Cortex of kidney (tissue), 1 donor: ENCODE measurements around the gene SATB2.

ENCODE experiments used
- DNase-seq: peaks from one replicate; lab custom pipeline; 2025; lab: John Stamatoyannopoulos, UW

Gene SATB2

DNA sequence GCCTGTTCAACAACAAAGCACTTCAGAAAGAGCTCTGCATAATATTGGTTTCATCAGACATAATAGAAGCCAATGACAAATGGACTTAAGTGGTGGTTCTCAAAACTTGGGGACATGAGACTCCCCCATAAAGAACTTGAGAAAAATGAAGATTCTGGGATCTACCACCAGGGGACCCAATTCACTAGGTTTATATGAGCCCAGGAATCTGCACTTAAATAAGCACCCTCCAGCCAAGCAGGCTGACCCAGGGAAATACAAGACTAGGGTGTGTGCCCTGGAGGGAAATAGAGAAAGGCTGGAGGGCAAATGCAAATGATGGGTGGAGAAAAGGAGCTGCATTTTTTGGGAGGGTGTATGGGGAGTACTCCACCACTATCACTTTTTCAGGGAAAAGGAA is 52.5 kb downstream of the SATB2 start:
- no peak for DNase-seq

DNA sequence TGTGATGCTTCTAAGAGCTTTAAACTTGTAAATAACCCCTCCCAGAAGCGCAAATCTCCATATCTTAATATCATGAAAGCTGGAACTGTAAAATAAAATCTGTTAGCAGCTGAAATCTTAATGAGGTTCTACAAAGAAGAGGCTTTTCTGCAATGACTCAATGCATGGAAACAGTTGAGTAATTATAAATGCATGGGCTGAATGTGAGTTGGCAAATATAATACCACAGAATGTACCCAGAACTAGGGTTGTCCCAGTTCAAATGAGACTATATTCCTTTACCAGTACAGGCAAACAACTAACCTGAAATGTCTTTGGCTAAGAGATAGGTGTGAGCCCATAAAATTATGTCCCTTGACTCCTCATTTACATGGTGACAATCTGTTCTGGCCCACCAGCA is 52.9 kb downstream of the SATB2 start:
- no peak for DNase-seq

DNA sequence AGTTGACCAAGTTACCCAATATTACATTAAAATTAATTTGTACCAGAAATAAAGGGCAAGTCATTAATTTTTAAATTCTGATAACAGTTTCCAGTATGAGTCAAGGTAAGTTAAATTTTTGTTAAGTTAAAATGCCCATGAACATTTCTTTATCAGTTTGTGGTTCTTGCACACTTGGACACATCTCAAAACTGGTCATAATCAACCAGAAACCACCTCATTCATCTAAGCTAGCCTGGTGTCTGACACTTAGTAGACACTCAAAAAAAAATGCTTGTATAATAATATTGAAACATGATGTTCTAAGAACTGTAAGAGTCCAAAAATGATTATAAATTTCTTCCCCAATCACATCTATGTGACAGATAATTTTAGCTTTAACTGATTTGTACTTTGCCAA is 62.4 kb downstream of the SATB2 start:
- no peak for DNase-seq

DNA sequence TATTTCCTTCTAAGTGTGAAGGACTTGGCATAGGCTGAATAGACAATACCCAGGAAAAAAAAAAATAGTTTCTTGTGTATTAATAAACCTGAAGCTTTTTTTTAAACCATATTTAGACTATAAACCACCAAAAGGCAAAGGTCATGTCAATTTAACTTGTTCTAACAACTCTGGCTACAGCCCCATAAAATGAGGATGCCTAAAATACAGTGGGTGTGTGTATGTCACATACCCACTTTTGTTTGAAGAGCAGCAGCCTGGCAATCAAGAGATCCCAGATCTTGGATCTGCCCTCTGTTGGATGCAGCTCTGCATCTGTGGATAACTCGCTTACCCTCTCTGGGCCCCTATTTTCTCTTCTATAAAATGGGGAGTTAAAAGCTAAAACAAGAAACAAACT is 65.4 kb downstream of the SATB2 start:
- DNase-seq = no peak

DNA sequence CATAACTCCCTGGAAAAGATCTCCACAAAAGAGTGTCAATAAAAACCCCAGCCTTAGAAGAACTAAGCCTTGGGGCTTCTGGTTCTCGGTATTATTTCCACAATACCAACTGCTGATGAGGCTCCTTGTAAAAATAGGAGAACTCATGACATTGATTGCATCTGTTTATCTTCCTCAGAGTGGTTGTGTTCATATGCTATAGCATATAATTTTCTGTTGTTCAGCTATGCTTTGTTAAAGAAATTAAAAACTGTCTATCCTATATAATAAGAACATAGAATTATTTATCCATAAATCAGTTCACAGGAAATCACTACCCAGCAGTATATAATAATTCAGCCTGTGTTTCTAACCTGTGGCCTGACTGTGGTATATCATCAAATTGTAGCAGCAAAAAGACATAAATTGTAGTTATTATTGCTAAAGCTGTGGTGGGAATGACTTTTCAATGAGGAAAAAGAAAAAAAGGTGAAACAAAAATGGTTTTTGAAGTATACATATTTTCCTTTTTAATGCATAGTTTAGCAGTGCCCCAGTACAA is 68.9 kb downstream of the SATB2 start:
- DNase-seq = no peak

DNA sequence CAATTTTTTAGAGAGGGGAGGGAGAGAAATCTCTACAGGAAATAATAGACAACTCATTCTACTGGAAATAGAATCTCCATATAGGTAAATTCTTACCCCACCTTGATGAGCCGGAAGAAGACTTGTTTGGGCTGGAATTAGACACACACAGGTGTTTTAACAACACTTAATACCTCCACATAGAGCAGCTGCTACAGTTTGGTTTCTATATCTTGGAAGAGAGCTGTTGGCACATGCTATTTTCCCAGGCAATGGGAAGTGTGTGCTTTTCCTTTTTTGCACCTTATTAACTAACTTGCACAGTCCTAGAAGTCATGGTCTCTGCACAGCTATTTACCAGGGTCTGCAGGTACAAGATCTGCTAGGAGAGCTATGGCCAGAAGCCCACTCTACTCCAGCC is 73.7 kb downstream of the SATB2 start:
- DNase-seq = no peak

DNA sequence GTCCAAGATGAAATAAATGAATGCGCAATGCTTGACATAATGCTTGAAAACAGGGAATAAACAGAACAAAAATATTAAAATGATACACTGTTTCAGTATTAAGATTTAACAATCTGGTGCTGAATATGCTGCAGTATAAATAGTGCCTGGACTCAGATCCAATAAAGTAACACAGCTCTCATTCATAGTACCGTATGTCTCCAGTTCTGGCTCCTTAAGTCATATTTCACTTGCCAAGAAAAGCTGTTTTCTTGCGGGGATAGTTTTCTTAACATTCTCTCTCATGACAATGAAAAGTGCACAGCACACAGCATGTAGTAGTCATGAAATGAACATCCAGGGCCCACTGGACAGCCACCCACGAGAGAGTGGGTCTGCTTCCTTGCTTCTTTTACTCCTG is 74.7 kb downstream of the SATB2 start:
- DNase-seq = no peak

DNA sequence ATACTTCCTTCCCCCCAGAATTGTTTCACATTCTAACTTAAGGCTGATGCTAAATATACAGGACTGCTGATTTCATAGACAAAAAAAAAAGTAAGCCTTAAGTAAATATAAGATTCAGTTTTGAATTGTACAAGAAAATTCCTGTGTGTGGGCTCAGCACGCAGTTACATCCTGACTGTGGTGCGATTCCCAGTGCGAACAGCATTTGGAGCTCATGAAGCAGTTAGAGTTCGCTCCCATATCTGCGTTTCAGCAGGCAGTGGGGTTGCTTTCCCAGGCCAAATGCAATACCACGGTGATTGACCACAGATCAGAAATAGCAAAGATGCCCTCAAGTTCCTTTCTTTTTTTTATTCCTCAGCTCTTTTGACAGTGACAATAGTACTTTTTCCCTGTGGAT is 75.6 kb downstream of the SATB2 start:
- DNase-seq = no peak

DNA sequence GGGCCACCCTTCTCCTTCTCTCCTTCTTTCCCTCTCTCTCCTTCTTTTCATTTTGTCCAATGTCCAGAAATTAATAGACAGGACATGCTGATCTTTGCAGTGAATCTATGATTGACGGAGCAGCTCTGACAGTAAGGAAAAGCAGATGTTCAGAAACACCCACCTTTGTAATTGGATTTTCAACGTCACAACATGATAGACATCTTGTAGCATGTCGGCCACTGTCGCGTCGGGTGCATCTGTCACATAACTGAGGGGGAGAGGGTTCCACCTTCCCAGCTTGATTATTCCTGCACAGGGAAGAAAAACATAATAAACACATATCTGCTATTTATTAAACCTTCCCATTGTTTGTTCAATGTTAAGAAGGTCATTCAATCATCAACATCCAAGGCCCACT is 76.2 kb downstream of the SATB2 start:
- no peak for DNase-seq

DNA sequence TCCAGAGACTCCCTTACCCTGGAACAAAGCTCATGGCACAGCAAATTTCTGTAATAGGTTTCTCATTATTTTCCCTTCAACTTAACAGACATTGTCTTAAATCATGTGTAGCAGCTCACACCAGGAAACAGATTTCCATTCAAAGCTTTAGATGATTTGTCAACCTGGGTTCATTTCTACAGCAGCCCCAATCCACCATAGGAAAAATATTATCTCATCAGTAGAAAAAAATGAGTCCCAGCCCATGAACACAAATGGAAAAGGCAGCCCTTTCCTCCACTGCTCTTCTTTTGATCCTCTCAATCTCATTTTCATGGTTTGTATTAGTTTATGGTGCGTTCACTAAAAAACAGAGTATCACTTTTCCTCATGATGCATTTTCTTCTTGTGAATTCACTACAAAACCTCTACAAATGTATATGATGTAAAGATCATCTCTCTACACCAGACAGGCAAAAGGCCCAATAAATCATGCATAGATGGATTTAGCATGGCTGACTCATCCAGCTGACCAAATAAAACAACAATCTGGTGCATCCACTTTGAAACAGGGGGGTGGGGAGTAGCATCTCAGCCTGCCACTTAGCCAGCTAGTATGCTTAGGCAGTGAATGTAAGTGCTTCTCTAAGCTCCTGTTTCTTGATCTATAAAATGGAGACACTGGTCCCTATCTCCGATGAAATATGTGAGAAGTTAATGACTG is 78.6 kb downstream of the SATB2 start:
- DNase-seq = no peak

DNA sequence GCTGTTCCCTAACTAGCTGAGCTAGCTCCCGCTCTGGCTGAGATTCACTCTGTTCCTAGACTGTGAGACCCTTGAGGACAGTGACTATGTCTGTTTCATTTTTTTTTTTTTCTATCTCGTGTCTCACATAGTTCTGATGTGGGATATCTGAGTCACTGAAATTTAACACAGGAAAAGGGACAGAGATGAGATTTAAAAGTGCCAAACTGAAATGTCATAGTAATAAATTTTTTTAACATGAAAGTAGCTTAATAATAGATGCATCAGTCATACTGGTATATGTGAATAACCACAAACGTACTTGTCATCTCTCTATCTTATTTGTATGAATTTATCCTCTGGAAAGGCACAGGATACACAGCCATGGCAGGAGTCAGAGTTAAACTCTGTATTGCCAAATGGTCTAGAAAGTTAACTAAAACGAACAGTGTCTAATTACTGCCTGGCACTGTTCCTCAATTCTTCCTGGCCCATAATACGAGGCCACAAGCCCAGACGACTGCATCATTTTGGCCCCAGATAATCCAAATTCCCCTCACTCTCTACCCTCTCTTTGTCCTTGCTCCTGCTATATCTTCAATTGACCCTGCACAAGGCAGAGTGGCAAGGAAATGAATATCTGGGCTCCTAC is 87.5 kb downstream of the SATB2 start:
- DNase-seq = no peak

DNA sequence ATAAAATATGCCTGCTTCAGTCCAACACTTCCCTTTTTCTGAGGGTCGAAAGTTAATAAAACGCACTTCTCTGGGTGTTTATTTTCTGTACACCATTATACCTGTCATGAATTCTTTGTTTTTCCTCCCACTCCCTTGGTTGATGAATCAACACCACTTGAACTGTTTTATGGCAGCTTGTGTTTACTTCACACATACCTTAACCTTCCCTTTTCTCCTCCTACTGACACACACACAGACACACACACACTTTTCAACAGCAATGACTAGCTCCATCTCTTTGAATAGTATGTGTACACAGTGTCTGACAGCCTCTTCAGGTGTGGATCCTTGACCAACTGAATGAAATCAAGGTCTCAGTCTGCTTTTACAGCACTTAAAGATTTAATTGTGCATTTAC is 91.3 kb downstream of the SATB2 start:
- no peak for DNase-seq

DNA sequence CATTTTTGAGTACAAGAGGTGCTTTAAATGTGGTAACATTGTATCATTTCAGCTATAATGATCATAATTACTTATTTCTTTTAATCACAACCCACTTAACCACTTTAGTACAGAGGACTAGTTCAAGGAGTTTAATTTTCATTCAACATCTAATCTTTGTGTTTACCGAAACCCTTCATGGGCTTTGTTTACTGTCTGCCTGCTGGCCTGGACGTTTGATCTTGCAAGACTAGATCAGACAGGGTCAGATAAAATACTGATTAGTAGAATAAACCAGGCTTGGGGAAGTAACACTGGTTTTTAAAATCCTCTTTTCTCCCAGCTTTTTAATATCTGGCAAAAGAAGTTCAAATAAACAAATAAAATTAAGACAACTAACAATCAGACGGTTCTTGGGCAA is 93.6 kb downstream of the SATB2 start:
- no peak for DNase-seq

DNA sequence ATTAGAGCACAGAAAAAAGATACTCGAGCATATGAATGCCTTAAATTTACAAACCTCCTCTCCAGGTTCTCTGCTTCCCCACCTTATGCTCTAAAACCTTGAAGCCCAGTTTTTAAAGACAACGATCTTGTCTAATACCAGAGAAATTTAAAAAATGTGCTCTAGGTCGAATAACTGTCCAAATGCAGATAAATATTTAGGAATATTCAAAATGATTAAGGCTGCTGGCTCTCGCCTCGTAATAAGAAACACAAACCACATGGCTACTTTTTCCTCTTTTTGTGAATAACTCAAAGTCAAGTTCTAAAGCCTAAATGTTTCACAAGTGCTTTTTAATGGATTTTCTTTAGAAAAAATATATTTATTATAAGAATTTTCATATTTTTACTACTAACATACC is 101.3 kb downstream of the SATB2 start:
- no peak for DNase-seq

DNA sequence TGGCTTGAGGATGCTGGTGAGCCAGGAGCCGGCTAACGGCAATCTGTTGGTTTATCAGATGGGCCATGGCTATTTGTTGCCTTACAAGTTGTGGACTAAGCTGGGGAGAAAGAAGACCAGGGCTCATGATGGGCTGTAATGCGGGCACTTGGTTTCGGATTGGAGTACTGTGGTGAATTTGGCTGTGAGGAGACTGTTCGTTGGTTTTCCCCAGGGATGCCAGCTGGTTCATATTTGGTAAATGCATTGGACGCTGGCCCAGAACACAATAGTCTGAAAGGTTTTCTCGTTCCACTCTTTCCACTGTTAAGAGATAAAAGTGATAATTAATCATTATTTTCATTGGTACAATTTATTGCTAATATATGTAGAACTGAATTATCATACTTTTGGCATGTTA is 108.9 kb downstream of the SATB2 start:
- no peak for DNase-seq

DNA sequence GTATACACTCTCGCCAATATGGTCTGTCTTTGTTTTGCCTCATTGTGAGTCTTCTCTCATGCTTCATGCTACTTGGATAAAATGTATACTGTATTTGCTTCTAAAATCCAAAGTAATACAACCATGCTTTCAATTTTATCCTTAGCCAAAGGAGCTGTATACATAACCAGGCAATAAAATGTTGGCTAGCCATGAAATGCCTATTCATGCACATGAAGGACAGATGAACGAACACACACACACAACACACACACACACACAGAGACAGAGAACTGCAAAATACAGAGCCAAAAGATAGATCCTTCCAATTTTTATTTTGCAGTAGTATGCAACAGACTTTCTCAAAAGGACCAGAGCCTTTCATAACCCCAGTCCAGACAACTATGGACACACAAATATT is 113.7 kb downstream of the SATB2 start:
- no peak for DNase-seq

DNA sequence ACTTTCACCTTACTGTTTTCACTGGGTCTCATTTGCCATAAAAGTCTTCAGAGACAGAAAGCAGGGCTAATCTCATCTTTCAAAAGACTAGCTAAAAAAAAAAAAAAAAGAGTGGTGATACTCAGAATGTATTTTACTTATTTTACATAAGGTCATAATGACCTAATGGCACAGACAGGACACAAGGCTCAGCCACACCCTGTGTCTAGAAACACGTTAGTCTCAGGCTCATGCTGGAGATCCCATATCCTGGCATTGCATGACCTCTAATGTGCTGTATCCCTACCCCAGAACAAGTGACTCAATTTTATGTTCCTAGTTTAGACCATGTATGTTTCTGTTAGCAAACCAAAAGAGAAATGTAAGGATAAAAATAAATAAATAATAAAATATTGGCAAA is 115.4 kb downstream of the SATB2 start:
- DNase-seq = no peak

DNA sequence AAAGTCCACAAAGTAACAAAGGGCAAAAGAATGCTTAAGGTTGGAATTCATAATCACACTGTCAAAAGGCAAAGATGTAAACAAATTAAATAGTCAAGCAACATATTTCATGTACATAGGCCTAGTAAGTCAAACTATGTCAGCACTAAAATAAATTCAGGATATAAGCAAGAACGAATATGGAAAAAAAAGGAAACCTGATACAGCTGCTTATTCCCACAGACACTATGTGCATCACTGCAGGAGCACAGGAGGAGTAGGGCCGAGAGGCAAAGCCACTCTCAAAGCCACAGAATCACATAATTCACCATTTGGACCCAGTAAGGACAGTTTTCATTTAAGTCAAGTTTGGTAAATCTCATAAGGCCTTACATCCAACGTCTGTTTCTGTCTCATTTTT is 116.6 kb downstream of the SATB2 start:
- no peak for DNase-seq

DNA sequence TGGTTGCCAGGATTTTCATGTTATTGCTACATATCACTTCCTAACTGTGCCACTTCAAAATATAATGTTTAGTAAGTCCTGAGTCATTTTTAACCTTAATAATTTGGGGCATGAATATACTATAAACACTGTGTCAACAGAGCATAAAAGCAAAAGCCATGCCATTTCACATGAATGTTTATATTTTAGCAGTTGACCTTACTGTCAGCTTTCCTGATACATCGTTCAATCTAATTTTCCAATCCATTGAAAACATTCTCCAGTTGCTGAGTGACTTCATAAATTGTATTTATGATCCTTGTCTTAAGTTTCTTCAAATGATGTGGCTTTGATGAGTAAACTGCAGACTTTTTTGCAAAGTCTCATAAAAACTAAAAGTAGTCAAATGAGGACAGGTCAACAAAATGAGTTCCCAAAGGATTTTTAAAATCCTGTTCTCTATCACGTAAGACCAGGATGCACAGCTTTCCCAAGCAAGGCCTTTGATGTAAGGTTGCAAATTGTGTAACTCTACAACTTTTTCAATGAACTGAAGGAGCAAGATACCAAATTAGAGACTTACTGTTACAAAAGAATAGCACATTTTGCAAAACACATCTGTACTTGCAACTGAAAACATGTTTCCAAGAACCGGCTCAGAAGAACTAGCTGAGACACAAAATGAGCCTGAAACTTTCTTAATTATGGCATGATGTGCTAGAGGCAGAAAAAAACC is 117.7 kb downstream of the SATB2 start:
- DNase-seq = no peak

DNA sequence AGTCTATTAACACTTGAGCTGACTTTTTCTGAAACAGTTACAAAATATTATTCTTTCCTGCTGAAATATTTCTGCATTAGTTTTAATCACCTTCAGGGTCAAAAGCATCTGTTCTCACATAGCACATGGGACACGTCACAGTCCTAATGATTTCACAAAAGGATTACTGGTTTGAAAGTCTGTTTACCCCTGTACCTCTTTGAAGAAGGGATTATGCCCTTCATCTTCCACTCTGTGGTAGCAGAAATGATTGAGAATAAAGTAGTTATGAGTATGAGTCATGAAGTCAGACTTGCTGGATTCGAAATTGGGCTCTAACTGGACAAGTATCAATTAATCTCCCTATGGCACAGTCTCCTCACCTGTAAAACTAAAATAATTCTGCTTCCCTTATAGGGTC is 121.2 kb downstream of the SATB2 start:
- no peak for DNase-seq

DNA sequence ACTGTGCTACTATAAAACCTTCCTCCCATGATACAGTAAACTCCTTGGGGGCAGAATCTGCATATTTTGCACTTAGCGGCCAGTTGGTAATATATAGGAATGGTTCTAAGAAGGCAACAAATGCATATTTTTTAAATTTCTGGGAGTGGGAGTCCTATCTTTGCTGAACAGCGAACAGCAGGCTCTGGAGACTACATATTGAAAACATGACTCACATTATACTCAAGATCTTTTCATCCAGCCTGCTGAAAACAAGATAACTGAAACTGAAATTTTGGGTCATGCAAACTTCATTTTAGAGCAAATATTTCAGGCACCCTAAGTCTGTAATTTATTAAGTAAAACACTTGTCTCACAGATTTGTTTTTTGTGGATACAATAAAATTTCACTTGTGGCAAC is 122.2 kb downstream of the SATB2 start:
- DNase-seq = no peak

DNA sequence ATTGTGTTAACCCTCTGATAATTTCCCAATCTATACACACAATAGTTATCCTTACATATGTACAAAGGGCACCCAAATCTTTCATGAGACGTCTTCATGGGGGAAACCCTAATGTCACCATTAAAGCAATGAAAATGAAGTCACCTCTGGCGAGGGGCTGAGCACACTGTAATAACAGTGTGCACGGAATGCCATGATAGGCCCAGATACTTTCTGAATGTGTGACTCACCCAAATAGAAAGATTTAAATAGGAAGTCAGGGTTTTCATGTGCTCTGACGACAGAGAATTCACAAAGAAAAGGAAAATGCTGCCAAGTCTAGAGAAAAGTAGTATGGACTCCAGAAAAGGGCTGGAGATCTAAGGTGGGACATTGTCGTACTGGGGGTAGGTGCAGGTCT is 128.3 kb downstream of the SATB2 start:
- DNase-seq = no peak

DNA sequence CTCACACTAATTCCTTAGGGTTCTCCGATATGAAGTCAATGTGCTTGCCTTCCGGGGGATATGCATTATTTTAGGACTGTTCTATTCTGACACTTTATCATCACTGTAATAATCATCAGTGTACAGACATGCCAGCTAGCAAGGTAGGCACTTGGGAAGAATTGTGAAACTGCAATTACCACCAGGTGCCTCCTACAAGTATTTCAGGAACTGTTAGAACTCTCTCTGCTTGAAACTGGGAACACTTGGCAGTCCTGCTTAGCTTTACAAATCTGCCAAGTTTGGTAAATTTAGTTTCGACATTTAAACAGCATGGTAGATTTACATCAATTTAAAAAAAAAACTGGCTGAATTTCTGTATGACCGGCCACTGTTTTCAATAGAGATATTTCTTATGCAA is 128.7 kb downstream of the SATB2 start:
- no peak for DNase-seq
